Hematopoietic multipotent progenitor cell treated with erythropoietin and hydrocortisone succinate and interleukin-3 and kit ligand, for 8 days (in vitro differentiated cells): ENCODE measurements around the gene PPP2R1A.
"Not testable (repeated sequence)": the region's sequence is repeated elsewhere in the genome, so short reads cannot be mapped to it uniquely, and the experiment has no call there.

Experiments
- DNase-seq: peaks from one replicate; pipeline ENCODE4 v3.0.0-alpha.2; 2015

The PPP2R1A gene

GRCh38 chr19:52248241-52248640 is 58.4 kb downstream of the PPP2R1A start:
- peak; percentile 58 for DNase-seq

GRCh38 chr19:52258426-52258825 is 68.6 kb downstream of the PPP2R1A start:
- no peak for DNase-seq

- DNase-seq, result not testable (repeated sequence)
Measured at GRCh38 chr19:52265556-52265955, 75.7 kb downstream of the PPP2R1A start.

GRCh38 chr19:52269338-52270261 is 79.7 kb downstream of the PPP2R1A start, which contains the start of gene ZNF766:
TSS of gene ZNF766 (plus strand) at chr19:52269587. CDS start at chr19:52269614, 27 bp downstream.
- DNase-seq, result peak; percentile 95

GRCh38 chr19:52270266-52270885 is 80.5 kb downstream of the PPP2R1A start:
- peak; percentile 44 for DNase-seq

GRCh38 chr19:52273301-52273700 is 83.4 kb downstream of the PPP2R1A start:
- no peak for DNase-seq

GRCh38 chr19:52274191-52274590 is 84.3 kb downstream of the PPP2R1A start:
- DNase-seq, result no peak

- DNase-seq, result no peak
Measured at GRCh38 chr19:52275988-52276387, 86.1 kb downstream of the PPP2R1A start.

- DNase-seq, result no peak
Measured at GRCh38 chr19:52277471-52277870, 87.6 kb downstream of the PPP2R1A start.
